ENCODE data around the gene FEZF1.
"Not testable (repeated sequence)": the region's sequence is repeated elsewhere in the genome, so short reads cannot be mapped to it uniquely, and the experiment has no call there.

Gene FEZF1

GRCh38 chr7:122291189-122291588 lies 13.4 kb downstream of the FEZF1 start:
- TF ChIP-seq CTCF (IDR thresholded peaks at IDR 0.05; ENCODE audit: borderline replicate concordance, insufficient read depth, low read depth, low read length): no peak
- H3K4me3 ChIP-seq (ENCODE audit: low read depth, low read length): no peak overlapping the region

DNA sequence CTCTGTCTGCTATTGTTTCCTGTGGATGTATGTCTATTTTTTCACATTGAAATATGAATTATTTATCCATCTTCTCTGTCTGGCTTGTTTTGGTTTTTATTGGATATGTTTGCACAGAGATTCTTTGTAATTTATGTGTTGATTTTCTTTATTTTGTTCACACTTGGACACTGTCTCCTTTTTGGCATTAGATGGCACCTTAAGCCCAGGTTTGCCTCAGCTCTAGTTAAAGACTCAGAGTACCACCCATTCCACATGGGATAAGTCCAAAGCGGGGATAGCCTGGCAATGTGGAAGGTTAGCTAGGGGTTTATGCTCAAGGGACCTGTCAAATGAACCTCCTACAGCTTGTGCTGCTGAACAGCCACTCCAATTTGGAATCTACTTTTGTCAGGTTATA lies 14.1 kb downstream of the FEZF1 start:
- H3K4me3 ChIP-seq (ENCODE audit: low read depth, low read length): no peak overlapping the region
- no peak for TF ChIP-seq CTCF (IDR thresholded peaks at IDR 0.05; ENCODE audit: borderline replicate concordance, insufficient read depth, low read depth, low read length)

DNA sequence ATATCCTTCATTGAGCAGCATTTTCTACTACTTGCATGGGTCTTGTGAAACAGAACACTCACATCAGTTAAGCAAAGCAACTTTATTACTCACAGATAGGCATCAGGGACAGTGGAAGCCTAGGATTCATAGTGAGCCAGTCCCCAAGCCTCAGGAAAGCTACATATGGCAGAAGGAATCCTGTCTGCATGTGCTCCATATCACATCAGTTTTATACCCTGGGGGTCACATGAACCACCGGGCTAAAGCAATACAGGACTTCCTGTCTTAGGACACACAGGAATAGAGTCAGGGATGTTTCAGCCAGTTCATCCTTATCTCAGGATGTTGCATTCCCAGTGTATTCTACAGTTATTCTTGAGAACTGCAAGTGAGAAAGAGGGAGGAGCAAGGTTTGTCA lies 15.1 kb downstream of the FEZF1 start:
- H3K4me3 ChIP-seq (ENCODE audit: low read depth, low read length): no peak overlapping the region

DNA sequence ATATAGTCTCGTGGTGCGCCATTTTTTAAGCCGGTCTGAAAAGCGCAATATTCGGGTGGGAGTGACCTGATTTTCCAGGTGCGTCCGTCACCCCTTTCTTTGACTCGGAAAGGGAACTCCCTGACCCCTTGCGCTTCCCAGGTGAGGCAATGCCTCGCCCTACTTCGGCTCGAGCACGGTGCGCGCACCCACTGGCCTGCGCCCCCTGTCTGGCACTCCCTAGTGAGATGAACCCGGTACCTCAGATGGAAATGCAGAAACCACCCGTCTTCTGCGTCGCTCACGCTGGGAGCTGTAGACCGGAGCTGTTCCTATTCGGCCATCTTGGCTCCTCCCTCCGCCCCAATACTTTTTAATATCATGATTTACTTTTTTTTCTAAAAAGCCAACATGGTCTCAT lies 19.9 kb downstream of the FEZF1 start:
- H3K4me3 ChIP-seq (ENCODE audit: low read depth, low read length): not testable (repeated sequence)

More for the DNA sequence above, 15.1 kb downstream of the FEZF1 start:
- no peak for TF ChIP-seq CTCF (IDR thresholded peaks at IDR 0.05; ENCODE audit: borderline replicate concordance, insufficient read depth, low read depth, low read length)

DNA sequence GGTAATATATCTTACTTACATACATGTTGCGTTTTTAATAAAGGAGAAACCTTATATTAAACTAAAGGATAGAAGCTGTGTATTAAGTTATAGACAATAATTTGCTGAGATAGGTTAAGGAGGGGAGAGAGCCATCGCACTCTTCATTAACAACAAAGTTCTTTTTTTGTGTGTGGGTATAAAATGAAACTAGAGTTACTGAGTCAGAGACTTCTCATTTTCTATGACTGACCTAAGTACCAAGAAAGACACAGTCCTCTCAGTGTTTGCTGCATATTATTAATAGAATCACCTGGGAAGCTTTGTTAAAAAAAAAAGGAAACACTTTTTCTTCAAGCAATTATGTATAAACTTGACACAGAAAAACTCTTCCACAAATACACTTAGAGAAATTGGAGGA lies 31.4 kb downstream of the FEZF1 start:
- H3K4me3 ChIP-seq (ENCODE audit: low read depth, low read length): no peak overlapping the region

GRCh38 chr7:122269241-122269640 lies 35.3 kb downstream of the FEZF1 start:
- TF ChIP-seq CTCF (IDR thresholded peaks at IDR 0.05; ENCODE audit: borderline replicate concordance, insufficient read depth, low read depth, low read length): no peak
- no peak overlapping the region for H3K4me3 ChIP-seq (ENCODE audit: low read depth, low read length)

More for the DNA sequence above, 31.4 kb downstream of the FEZF1 start:
- no peak for TF ChIP-seq CTCF (IDR thresholded peaks at IDR 0.05; ENCODE audit: borderline replicate concordance, insufficient read depth, low read depth, low read length)

GRCh38 chr7:122268101-122268500 lies 36.4 kb downstream of the FEZF1 start:
- no peak for TF ChIP-seq CTCF (IDR thresholded peaks at IDR 0.05; ENCODE audit: borderline replicate concordance, insufficient read depth, low read depth, low read length)

GRCh38 chr7:122262246-122262645 lies 42.3 kb downstream of the FEZF1 start:
- TF ChIP-seq CTCF (IDR thresholded peaks at IDR 0.05; ENCODE audit: borderline replicate concordance, insufficient read depth, low read depth, low read length): no peak
- H3K4me3 ChIP-seq (ENCODE audit: low read depth, low read length): no peak overlapping the region

More at GRCh38 chr7:122268101-122268500, 36.4 kb downstream of the FEZF1 start:
- H3K4me3 ChIP-seq (ENCODE audit: low read depth, low read length): no peak overlapping the region

All from GM12875 (cell line).